ENCODE results near the gene LLGL2. TPM values are rescaled to one million over a fixed set of nuclear protein-coding genes. Genes with fewer than 3 reads are reported as not detected.

LLGL2 gene
- total RNA-seq, 1 experiment from 2014 or later: 28.9 TPM

GRCh38 chr17:75490173-75490743 is 35.2 kb upstream of the LLGL2 start:
- in situ Hi-C loops (cut with HindIII; ENCODE audit: low sequenced_read_pairs): no loop called here
- peak; percentile 78 for DNase-seq (ENCODE audit: low spot score)

GRCh38 chr17:75490953-75491649 is 34.4 kb upstream of the LLGL2 start:
- in situ Hi-C loops (cut with HindIII; ENCODE audit: low sequenced_read_pairs): no loop called here
- no peak for DNase-seq (ENCODE audit: low spot score)

DNA sequence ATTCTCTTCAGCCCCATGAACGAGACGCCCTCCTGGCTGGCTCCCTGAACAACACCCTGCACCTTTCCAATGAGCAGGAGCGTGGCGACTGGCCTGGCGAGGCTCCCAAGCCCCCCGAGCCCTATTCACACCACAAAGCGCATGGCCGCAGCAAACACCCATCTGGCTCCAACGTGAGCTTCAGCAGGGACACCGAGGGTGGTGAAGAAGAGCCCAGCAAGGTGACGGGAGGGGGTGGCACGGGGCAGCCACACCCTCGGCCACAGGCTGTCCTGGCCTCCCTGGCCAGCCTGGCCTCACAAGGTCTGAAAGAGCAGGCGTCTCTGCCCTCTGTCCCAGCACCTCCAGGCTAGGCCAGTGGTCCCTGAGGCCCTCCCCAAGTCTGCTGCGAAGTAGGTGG is 33.8 kb upstream of the LLGL2 start:
- DNase-seq (ENCODE audit: low spot score): no peak
- in situ Hi-C loops (cut with HindIII; ENCODE audit: low sequenced_read_pairs): no loop called here

DNA sequence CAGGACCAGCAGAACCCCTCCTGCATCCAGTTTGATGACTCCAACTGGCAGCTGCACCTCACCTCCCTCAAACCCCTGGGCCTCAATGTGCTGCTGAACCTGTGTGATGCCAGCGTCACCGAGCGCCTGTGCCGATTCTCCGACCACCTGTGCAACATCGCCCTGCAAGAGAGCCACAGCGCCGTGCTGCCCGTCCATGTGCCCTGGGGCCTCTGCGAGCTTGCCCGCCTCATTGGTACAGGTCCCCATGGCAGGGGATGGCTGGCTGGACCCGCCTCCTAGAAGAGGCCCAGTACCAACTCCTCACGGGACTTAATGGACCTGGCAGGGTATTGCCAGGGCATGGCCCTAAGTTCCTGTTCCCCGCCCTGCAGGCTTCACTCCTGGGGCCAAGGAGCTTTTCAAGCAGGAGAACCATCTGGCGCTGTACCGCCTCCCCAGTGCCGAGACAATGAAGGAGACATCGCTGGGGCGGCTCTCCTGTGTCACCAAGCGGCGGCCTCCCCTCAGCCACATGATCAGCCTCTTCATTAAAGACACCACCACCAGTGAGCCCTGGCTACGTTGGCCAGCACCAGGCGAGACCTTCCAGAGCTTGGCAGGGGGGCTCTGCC is 32.8 kb upstream of the LLGL2 start:
- DNase-seq (ENCODE audit: low spot score): peak; percentile 60
- in situ Hi-C loops (cut with HindIII; ENCODE audit: low sequenced_read_pairs): no loop called here

GRCh38 chr17:75493476-75494129 is 31.9 kb upstream of the LLGL2 start:
- DNase-seq (ENCODE audit: low spot score): no peak
- in situ Hi-C loops (cut with HindIII; ENCODE audit: low sequenced_read_pairs): no loop called here

DNA sequence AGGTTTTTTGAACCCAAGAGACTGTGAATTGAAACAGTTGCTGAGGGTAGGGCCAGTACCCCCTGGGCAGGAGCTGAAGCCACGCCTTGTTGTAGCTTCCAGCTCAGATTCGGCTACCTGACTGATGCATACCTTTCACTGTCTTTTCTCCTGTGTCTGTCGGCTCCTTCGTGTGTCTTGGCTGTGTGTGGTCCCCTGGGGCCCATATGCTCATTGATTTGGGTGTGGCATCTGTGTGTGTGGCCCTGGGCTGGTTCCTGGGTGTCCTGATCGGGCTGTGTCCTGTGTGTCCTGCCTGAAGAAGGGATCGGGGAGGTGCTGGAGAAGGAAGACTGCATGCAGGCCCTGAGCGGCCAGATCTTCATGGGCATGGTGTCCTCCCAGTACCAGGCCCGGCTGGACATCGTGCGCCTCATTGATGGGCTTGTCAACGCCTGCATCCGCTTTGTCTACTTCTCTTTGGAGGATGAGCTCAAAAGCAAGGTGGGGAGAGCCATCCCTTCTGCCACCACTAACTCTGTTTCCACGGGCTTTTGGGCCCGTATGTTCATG is 31.1 kb upstream of the LLGL2 start:
- in situ Hi-C loops (cut with HindIII; ENCODE audit: low sequenced_read_pairs): no loop called here
- no peak for DNase-seq (ENCODE audit: low spot score)

DNA sequence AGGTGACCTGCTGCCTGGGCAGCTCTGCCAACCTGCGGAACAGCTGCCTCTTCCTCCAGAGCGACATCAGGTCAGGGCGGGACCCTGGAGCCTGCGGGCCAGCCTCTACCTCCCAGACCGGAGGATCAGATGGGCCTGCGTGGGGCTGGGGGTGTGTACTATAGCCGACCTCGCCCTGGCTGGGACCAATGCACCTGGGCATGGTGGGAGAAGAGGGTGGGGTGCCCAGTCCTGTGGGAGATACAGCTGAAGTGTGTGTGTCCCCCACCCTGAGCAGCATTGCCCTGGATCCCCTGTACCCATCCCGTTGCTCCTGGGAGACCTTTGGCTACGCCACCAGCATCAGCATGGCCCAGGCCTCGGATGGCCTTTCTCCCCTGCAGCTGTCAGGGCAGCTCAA is 29.5 kb upstream of the LLGL2 start:
- in situ Hi-C loops (cut with HindIII; ENCODE audit: low sequenced_read_pairs): no loop called here
- no peak for DNase-seq (ENCODE audit: low spot score)

- no peak for DNase-seq (ENCODE audit: low spot score)
- in situ Hi-C loops (cut with HindIII; ENCODE audit: low sequenced_read_pairs): no loop called here
Measured at GRCh38 chr17:75498039-75498725, 27.3 kb upstream of the LLGL2 start.

DNA sequence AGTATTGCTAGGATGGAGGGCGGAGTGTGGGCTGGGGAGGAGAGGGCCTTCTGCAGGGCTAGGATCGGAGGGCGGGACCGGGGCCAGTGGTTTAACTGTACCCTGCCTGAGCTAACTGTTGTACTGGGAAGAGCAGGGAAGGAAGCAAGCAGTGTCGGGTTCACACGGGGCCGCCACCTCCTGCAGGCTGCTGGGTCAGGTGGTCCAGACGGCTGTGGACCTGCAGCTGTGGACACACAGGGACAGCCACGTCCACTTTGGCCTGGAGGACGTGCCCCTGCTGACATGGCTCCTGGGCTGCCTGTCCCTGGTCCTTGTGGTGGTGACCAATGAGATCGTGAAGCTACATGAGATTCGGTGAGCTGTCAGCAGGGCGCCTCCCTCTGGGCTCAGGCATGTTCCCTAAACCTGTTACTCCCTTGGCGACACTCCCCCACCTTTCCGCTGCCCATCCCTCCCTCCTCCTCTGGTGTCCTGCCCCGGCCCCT is 26.7 kb upstream of the LLGL2 start:
- in situ Hi-C loops (cut with HindIII; ENCODE audit: low sequenced_read_pairs): no loop called here
- DNase-seq (ENCODE audit: low spot score): no peak

DNA sequence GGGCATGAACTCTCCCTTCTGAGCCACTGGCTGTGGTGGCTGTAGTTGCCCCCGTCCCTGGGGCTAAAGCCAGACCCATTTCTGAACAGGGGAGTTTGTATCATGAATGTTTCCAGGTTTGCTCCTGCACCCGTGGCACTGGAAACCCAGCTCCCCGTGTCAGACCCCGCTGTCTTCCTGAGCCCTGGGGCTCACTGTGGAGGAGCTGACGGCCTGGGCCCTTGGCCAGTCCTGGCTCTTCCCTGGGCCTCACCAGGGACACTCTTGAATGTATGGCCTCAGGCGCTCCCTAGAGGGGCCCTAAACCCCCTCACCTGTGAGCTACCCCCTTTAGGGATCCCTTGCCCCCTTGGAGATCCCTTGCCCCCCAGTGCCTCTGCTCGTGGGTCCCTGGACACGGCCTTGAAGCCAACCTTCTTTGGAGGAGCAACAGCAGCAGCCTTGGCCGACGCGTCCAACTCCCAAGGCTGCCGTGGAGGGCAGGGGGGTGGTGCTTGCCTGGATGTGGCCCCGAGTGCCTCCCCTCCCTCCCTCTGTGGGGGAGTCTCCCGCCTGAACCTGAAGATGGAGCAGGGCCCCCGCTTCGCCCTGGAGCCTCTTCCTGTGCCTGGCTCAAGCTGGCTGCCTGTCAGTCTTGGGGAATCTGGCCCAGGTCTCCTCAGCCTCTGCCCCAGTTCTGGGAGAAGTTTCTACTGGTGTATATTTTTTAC is 26.0 kb upstream of the LLGL2 start:
- DNase-seq (ENCODE audit: low spot score): no peak
- in situ Hi-C loops (cut with HindIII; ENCODE audit: low sequenced_read_pairs): no loop called here

DNA sequence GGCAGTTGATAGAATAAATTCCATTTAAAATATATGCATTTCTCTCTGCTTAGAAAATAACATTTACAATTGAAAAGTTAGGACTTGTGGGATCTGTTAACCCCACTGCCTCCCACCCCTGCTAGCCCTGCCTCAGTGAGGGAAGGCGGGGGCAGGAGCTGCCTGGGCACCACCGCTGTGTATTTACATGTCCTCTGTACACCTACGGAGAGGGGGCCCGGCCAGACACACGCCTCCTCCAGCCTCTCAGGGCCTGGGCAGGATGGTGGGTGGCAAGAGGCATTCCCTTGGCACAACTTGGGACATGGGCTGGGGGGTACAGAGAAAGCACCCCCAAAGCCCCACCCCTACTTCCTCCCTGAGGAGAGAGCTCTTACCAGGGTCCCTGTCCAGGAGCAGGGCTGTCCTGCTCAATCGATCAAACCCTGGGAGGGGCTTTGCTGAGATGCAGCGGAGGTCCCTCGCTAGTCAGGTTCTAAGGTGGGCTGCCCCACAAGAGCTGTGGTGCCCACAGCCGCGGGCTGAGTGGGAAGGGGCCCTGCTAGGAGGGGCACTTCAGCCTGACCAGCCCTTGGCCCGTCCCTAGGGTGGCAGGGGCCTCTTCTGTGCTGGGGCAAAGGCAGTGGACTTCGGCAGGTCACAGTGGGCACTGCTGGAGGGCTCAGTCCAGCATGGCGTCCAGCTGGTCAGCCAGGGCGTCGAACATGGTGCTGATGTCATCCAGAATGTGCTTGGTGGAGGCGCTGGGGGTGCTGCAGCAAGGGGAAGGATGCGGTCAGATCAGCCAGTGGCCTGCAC is 24.9 kb upstream of the LLGL2 start:
- DNase-seq (ENCODE audit: low spot score): no peak
- in situ Hi-C loops (cut with HindIII; ENCODE audit: low sequenced_read_pairs): no loop called here

GRCh38 chr17:75501378-75502071 is 24.0 kb upstream of the LLGL2 start:
- in situ Hi-C loops (cut with HindIII; ENCODE audit: low sequenced_read_pairs): no loop called here
- DNase-seq (ENCODE audit: low spot score): peak; percentile 57

DNA sequence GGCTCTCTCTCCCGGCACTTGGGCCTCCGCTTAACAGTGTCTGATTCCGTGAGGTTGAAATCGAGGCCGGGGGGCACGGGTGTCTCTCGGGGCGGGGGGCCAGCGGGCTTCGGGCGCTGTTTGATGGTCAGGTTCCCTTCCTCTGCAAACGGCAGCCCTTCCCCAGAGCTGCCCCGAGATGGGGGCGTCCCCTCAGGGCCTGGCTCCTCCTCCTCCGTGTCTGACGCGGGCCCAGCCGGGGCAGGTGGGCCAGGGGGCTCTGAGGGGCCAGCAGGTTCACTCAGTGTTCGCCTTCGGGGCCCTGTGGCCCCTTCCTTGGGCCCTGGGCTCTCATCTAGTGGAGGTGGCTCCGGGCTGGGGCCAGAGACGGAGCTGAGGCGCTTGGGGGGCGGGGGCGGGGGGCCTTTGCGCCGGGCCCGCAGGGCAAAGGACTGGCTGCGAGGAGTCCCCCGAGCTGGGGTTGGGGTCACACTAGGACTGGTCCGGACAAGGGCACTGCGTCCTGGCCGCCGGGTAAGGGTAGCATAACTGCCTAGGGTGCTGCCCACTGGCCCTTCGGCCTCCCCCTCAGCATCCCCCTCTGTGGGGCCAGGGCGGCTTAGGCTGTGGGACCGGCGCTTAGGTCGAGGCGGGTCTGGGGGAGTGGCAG is 23.3 kb upstream of the LLGL2 start:
- DNase-seq (ENCODE audit: low spot score): no peak
- in situ Hi-C loops (cut with HindIII; ENCODE audit: low sequenced_read_pairs): no loop called here

DNA sequence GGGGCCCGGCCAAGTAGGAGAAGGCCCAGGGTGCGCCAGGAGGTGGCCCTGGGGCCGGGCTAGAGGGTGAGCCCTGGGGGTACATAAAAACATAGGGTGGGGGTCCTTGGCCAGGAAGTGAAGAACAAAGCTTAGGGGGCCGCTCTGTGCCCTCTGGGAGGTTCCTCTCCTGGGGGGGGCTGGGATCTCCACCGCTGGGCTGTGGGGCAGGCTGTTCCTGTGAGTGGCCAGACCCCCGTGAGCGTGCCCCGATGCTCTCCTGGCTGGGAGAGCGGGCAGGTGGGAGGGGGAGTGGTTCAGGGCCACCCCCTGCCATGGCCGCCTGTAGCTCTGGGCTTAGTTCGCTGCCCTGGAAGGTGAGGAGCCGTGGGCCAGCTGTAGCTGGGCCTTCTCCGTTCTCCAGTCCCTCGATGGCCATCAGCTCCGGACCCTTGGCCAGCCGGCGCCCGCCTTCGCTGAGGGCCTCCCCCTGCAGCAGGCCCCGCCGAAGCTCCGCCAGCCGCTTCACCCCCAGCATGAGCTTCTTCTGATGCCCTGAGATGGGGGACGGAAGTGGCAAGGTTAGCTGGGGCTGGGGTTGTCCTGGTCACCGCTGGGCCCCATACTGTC is 22.7 kb upstream of the LLGL2 start:
- no peak for DNase-seq (ENCODE audit: low spot score)
- in situ Hi-C loops (cut with HindIII; ENCODE audit: low sequenced_read_pairs): no loop called here

- in situ Hi-C loops (cut with HindIII; ENCODE audit: low sequenced_read_pairs): no loop called here
- no peak for DNase-seq (ENCODE audit: low spot score)
Measured at GRCh38 chr17:75503337-75503950, 22.1 kb upstream of the LLGL2 start.

GRCh38 chr17:75503976-75504346 is 21.5 kb upstream of the LLGL2 start:
- in situ Hi-C loops (cut with HindIII; ENCODE audit: low sequenced_read_pairs): no loop called here
- DNase-seq (ENCODE audit: low spot score): no peak

All from G401 (cell line).